IPS DF 6.9 (cell line): Measurements from ENCODE around the gene ERICH3.
"Not testable (repeated sequence)": the region's sequence is repeated elsewhere in the genome, so short reads cannot be mapped to it uniquely, and the experiment has no call there.

Experiments
- DNase-seq: peaks from one replicate; pipeline ENCODE4 v3.0.0-alpha.2; 2013; ENCODE audit warnings: low read depth, low spot score
- H3K27ac ChIP-seq: one replicate; pipeline ENCODE4 v1.5.1; 2013; ENCODE audit warnings: low read length, control low read depth
- H3K27me3 ChIP-seq: 2 replicates; pipeline ENCODE4 v1.6.1; 2013; ENCODE audit warnings: mild to moderate bottlenecking, low read length; ENCODE audit not compliant: control insufficient read depth, insufficient read depth
- H3K36me3 ChIP-seq: 2 replicates; pipeline ENCODE4 v1.6.1; 2013; ENCODE audit warnings: low read length; ENCODE audit not compliant: control insufficient read depth, insufficient read depth
- H3K4me1 ChIP-seq: 2 replicates; pipeline ENCODE4 v1.6.1; 2013; ENCODE audit warnings: low read length; ENCODE audit not compliant: control insufficient read depth, insufficient read depth
- H3K4me3 ChIP-seq: 2 replicates; pipeline ENCODE4 v1.5.1; 2013; ENCODE audit warnings: mild to moderate bottlenecking, low read length
- H3K9me3 ChIP-seq: 2 replicates; pipeline ENCODE4 v1.6.1; 2013; ENCODE audit warnings: low read length, inconsistent platforms; ENCODE audit not compliant: control insufficient read depth, insufficient read depth
- WGBS: extraction: QIAGEN DNeasy Blood & Tissue Kit; methylation state at CpG from one replicate; pipeline ENCODE4 v1.1.7; 2013; ENCODE audit warnings: mixed read lengths, missing lambda C conversion rate; ENCODE audit not compliant: insufficient read length, insufficient coverage; 5-methylcytosine and 5-hydroxymethylcytosine counted together

ERICH3 gene

GRCh38 chr1:74681001-74681400, 7.4 kb upstream of the ERICH3 start:
- no peaks in the 10 kb centered on the region for H3K9me3 ChIP-seq

GRCh38 chr1:74679811-74680210, 6.2 kb upstream of the ERICH3 start:
- no peak for DNase-seq
- H3K9me3 ChIP-seq, result no peaks in the 10 kb centered on the region
- H3K4me3 ChIP-seq, result no peak overlapping the region
- no peaks in the 10 kb centered on the region for H3K36me3 ChIP-seq
- no peaks in the 10 kb centered on the region; the same call in 1 of the 2 replicates for H3K27me3 ChIP-seq
- WGBS, result no CpG with 5 or more reads among the region's 2 CpGs
- H3K27ac ChIP-seq, result no peak overlapping the region
- no peaks in the 10 kb centered on the region for H3K4me1 ChIP-seq

More at GRCh38 chr1:74681001-74681400, 7.4 kb upstream of the ERICH3 start:
- Histone ChIP-seq H3K4me3 (no peak overlapping the region), H3K36me3 (no peaks in the 10 kb centered on the region), H3K27ac (no peak overlapping the region), H3K27me3 (no peaks in the 10 kb centered on the region), H3K4me1 (no peaks in the 10 kb centered on the region)
- no peak for DNase-seq
- no CpG with 5 or more reads among the region's 3 CpGs for WGBS

GRCh38 chr1:74677926-74678325, 4.3 kb upstream of the ERICH3 start:
- Histone ChIP-seq H3K27ac (no peak overlapping the region), H3K9me3 (no peaks in the 10 kb centered on the region), H3K27me3 (peaks cover 13% of the 10 kb centered on the region; the same call in 1 of the 2 replicates), H3K4me1 (peaks cover 6% of the 10 kb centered on the region; the same call in 1 of the 2 replicates), H3K4me3 (no peak overlapping the region), H3K36me3 (no peaks in the 10 kb centered on the region)
- DNase-seq, result no peak

GRCh38 chr1:74674278-74675048, 871 bp upstream of the ERICH3 start:
- no peak for DNase-seq
- WGBS, result no CpG with 5 or more reads among the region's 6 CpGs
- no peak overlapping the region for H3K4me3 ChIP-seq

GRCh38 chr1:74670866-74671265, 2.7 kb downstream of the ERICH3 start:
- H3K4me1 ChIP-seq, H3K36me3 ChIP-seq, DNase-seq, H3K4me3 ChIP-seq, H3K9me3 ChIP-seq, H3K27ac ChIP-seq: not testable (repeated sequence)
- peaks cover 13% of the 10 kb centered on the region; the same call in 1 of the 2 replicates for H3K27me3 ChIP-seq
- no CpG with 5 or more reads among the region's 3 CpGs for WGBS

More at GRCh38 chr1:74674278-74675048, 871 bp upstream of the ERICH3 start:
- Histone ChIP-seq H3K27me3 (peaks cover 13% of the 10 kb centered on the region; the same call in 1 of the 2 replicates), H3K27ac (no peak overlapping the region), H3K4me1 (peaks cover 6% of the 10 kb centered on the region; the same call in 1 of the 2 replicates), H3K9me3 (no peaks in the 10 kb centered on the region), H3K36me3 (no peaks in the 10 kb centered on the region)

- H3K27me3 ChIP-seq, result no peaks in the 10 kb centered on the region
- DNase-seq, result no peak
- H3K36me3 ChIP-seq, result no peaks in the 10 kb centered on the region
- H3K27ac ChIP-seq, result no peak overlapping the region
- H3K4me3 ChIP-seq, result no peak overlapping the region
- H3K9me3 ChIP-seq, result no peaks in the 10 kb centered on the region
- WGBS, result no CpG with 5 or more reads among the region's 1 CpG
- peaks cover 4% of the 10 kb centered on the region; the same call in 1 of the 2 replicates for H3K4me1 ChIP-seq
Measured at GRCh38 chr1:74654708-74655107, 18.9 kb downstream of the ERICH3 start.

GRCh38 chr1:74652711-74653139, 20.9 kb downstream of the ERICH3 start:
- no peaks in the 10 kb centered on the region for H3K9me3 ChIP-seq
- peaks cover 4% of the 10 kb centered on the region; the same call in 1 of the 2 replicates for H3K4me1 ChIP-seq
- H3K27me3 ChIP-seq, result no peaks in the 10 kb centered on the region
- DNase-seq, result no peak
- no peak overlapping the region for H3K27ac ChIP-seq
- no CpG with 5 or more reads among the region's 7 CpGs for WGBS
- H3K4me3 ChIP-seq, result no peak overlapping the region
- H3K36me3 ChIP-seq, result no peaks in the 10 kb centered on the region

- no peak for DNase-seq
- Histone ChIP-seq H3K36me3 (no peaks in the 10 kb centered on the region), H3K4me1 (peaks cover 4% of the 10 kb centered on the region; the same call in 1 of the 2 replicates), H3K4me3 (no peak overlapping the region), H3K9me3 (no peaks in the 10 kb centered on the region), H3K27me3 (no peaks in the 10 kb centered on the region), H3K27ac (no peak overlapping the region)
- WGBS, result no CpG with 5 or more reads among the region's 4 CpGs
Measured at GRCh38 chr1:74650561-74650960, 23.0 kb downstream of the ERICH3 start.

GRCh38 chr1:74641876-74642275, 31.7 kb downstream of the ERICH3 start:
- Histone ChIP-seq H3K36me3 (no peaks in the 10 kb centered on the region), H3K27me3 (no peaks in the 10 kb centered on the region), H3K27ac (no peak overlapping the region), H3K4me1 (peaks cover 2% of the 10 kb centered on the region; the same call in 1 of the 2 replicates), H3K4me3 (no peak overlapping the region), H3K9me3 (no peaks in the 10 kb centered on the region)
- DNase-seq, result no peak

GRCh38 chr1:74641161-74641560, 32.4 kb downstream of the ERICH3 start:
- Histone ChIP-seq H3K36me3 (no peaks in the 10 kb centered on the region), H3K9me3 (no peaks in the 10 kb centered on the region), H3K4me1 (peaks cover 2% of the 10 kb centered on the region; the same call in 1 of the 2 replicates), H3K27ac (no peak overlapping the region), H3K27me3 (no peaks in the 10 kb centered on the region), H3K4me3 (no peak overlapping the region)
- WGBS, result no CpG with 5 or more reads among the region's 5 CpGs
- no peak for DNase-seq

GRCh38 chr1:74637296-74637695, 36.3 kb downstream of the ERICH3 start:
- Histone ChIP-seq H3K27me3 (no peaks in the 10 kb centered on the region), H3K9me3 (no peaks in the 10 kb centered on the region), H3K4me1 (peaks cover 2% of the 10 kb centered on the region; the same call in 1 of the 2 replicates), H3K27ac (no peak overlapping the region), H3K4me3 (no peak overlapping the region), H3K36me3 (no peaks in the 10 kb centered on the region)
- WGBS, result no CpG with 5 or more reads among the region's 1 CpG
- no peak for DNase-seq
